ENCODE results near the gene TNFRSF14. TPM values are rescaled to one million over a fixed set of nuclear protein-coding genes. Genes with fewer than 3 reads are reported as not detected.

TNFRSF14 gene
- total and polyA plus RNA-seq, 9 of the 15 experiments (the other 6 are each of a cell fraction or from before 2014, with no cell fraction given), result 0.11 to 2.3 (median 0.68) TPM; not detected in 2

GRCh38 chr1:2586154-2587070 is 30.2 kb downstream of the TNFRSF14 start, which contains the start of gene PRXL2B (continued):
- no peak for TF ChIP-seq ZBTB34 (CRISPR knock-in tag; IDR thresholded peaks at IDR 0.05)
- TF ChIP-seq BCL6 (CRISPR knock-in tag; IDR thresholded peaks at IDR 0.05), result no peak
- TF ChIP-seq ZNF324 (CRISPR knock-in tag; IDR thresholded peaks at IDR 0.05), result no peak
- no peak for TF ChIP-seq PRDM10 (IDR thresholded peaks at IDR 0.05; ENCODE audit: partially characterized antibody)
- TF ChIP-seq CREB5 (CRISPR knock-in tag; IDR thresholded peaks at IDR 0.05), result no peak
- TF ChIP-seq, protein P1, sequence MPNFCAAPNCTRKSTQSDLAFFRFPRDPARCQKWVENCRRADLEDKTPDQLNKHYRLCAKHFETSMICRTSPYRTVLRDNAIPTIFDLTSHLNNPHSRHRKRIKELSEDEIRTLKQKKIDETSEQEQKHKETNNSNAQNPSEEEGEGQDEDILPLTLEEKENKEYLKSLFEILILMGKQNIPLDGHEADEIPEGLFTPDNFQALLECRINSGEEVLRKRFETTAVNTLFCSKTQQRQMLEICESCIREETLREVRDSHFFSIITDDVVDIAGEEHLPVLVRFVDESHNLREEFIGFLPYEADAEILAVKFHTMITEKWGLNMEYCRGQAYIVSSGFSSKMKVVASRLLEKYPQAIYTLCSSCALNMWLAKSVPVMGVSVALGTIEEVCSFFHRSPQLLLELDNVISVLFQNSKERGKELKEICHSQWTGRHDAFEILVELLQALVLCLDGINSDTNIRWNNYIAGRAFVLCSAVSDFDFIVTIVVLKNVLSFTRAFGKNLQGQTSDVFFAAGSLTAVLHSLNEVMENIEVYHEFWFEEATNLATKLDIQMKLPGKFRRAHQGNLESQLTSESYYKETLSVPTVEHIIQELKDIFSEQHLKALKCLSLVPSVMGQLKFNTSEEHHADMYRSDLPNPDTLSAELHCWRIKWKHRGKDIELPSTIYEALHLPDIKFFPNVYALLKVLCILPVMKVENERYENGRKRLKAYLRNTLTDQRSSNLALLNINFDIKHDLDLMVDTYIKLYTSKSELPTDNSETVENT (CRISPR knock-in tag; IDR thresholded peaks at IDR 0.05), result peak; percentile 93; the same call in 1 of the 2 replicates
- TF ChIP-seq, protein P2, sequence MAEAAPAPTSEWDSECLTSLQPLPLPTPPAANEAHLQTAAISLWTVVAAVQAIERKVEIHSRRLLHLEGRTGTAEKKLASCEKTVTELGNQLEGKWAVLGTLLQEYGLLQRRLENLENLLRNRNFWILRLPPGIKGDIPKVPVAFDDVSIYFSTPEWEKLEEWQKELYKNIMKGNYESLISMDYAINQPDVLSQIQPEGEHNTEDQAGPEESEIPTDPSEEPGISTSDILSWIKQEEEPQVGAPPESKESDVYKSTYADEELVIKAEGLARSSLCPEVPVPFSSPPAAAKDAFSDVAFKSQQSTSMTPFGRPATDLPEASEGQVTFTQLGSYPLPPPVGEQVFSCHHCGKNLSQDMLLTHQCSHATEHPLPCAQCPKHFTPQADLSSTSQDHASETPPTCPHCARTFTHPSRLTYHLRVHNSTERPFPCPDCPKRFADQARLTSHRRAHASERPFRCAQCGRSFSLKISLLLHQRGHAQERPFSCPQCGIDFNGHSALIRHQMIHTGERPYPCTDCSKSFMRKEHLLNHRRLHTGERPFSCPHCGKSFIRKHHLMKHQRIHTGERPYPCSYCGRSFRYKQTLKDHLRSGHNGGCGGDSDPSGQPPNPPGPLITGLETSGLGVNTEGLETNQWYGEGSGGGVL (CRISPR knock-in tag; IDR thresholded peaks at IDR 0.05), result no peak
- TF ChIP-seq CBX3 (IDR thresholded peaks at IDR 0.05; ENCODE audit: borderline replicate concordance in 1 of 2, low read length in 2 of 2), result 0 out of 3 replicates have a peak, but pooled peaks of 1 of the 2 experiments have one; percentile 59
- TF ChIP-seq ZNF764 (CRISPR knock-in tag; IDR thresholded peaks at IDR 0.05; ENCODE audit: low read depth), result no peak
- no peak for TF ChIP-seq NR4A1 (CRISPR knock-in tag; IDR thresholded peaks at IDR 0.05)
- TF ChIP-seq NR4A1 (tag; IDR thresholded peaks at IDR 0.05), result no peak
- no peak for TF ChIP-seq BMI1 (IDR thresholded peaks at IDR 0.05; ENCODE audit: low read length)
- TF ChIP-seq CEBPG (CRISPR knock-in tag; IDR thresholded peaks at IDR 0.05), result no peak
- TF ChIP-seq CEBPG (tag; conservative IDR thresholded peaks at IDR 0.05 in 1 of 2, IDR thresholded peaks at IDR 0.05 in 1 of 2), result no peak
- peak; percentile 94 for TF ChIP-seq POLR2G (IDR thresholded peaks at IDR 0.05; ENCODE audit: low read depth, low read length)
